NAMALWA (cell line): ENCODE results near the gene H6PD.

Source experiments
- DNase-seq: peaks from one replicate; pipeline ENCODE4 v3.0.0-alpha.2; 2015; ENCODE audit warnings: low spot score

The H6PD gene

DNA sequence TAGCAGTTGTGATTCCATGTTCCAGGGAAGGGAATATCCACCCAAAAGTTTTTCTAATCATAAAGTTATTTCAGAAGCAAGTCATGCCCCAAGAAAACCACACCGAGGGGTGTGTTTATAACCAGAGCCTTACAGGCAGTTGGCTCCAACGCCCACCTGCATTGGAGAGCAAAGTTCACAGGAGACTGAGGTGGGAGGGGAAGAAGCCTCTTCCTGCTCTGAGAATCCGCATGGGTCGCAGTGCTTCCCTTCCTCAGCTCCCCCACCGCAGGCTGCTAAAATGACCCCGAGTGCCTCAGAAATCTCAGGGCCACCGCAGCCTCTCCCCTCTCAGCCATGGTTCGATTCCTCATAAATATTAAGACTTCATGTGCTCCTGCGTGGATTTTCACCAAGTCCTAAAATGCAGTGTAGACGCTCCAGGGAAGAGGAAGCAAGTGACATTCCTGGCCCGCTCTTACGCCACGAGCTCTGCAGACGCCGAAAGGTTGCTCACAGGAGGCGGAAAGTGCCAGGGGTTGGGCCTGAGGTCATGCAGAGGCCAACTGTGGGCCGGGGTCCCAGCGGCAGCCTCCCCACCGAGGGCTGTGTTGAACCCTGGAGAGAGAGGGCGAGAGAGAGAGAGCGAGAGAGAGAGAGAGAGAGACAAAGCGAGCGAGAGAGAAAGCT lies 44.7 kb downstream of the H6PD start:
- no peak for DNase-seq

DNA sequence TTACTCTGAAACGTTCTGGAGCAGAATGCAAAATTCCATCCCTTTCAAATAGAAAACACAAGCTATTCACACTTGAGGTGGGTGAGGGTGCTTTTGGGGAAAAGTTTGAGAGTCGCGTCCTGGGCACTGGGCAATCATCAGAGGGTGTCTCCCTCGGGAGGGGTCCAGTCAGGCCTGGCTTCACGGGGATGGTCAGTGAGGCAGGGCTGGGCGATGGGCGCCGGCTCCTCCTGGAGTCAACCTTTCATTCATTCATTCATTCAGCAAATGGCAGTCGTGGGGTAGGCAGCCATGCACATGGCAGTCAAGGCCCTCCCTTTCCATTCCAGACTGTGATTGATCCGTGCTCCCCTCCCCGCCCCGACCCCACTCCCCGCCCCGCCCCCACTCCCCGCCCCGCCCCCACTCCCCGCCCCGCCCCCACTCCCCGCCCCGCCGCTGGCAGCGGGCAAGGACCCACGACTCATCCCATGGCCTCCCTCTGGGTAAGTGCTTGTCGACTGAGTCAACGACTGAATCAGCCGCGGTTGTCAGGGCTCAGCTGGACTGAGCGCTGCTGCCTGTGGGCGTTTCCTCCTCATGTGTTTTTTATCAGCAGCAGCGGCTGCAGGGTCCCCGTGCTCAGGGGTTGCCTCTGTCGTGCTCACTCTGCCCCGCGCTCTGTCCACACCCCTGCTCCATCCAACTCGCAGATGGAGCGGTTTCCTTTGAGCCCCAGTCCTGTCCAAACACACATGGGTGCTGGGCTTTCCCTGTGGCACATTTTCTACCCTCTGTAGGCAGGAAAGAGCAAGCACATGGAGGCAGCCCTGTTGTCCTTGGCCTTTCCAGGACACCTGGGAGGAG lies 45.7 kb downstream of the H6PD start:
- no peak for DNase-seq

DNA sequence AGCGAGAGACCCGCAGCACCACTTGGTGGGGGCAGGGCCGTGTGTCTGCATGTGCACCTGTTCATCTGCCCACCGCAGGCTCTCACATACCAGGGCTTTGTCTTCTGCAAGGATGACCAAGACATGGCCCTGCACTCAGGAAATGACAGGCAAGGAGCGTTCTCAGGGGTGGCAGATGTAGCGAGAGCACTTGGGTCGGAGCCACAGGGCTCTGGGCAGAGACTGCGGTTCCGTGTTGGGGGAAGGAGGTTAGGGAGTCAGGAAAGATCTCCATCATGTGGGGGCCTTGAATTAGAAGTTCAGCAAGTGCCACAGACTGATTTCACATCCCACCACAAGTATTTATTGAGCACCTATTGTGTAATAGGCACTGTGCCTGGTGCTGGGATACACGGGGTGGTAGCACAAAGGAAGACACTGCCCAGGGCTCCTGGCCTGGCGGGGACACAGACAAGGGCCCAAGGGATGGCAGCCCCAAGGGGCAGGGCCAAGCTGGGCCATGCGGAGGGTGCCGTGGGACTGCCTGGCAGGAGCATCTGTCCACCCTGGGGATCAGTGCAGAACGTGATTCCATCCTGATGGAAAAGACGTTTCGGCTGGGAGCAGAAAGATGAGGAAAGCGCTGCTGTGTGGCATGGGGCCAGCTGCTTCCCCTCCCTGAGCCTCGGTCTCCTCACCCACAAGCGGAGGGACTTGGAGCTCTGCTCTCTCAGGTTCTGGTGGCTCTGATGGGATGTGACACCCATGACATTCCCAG lies 46.7 kb downstream of the H6PD start:
- no peak for DNase-seq

DNA sequence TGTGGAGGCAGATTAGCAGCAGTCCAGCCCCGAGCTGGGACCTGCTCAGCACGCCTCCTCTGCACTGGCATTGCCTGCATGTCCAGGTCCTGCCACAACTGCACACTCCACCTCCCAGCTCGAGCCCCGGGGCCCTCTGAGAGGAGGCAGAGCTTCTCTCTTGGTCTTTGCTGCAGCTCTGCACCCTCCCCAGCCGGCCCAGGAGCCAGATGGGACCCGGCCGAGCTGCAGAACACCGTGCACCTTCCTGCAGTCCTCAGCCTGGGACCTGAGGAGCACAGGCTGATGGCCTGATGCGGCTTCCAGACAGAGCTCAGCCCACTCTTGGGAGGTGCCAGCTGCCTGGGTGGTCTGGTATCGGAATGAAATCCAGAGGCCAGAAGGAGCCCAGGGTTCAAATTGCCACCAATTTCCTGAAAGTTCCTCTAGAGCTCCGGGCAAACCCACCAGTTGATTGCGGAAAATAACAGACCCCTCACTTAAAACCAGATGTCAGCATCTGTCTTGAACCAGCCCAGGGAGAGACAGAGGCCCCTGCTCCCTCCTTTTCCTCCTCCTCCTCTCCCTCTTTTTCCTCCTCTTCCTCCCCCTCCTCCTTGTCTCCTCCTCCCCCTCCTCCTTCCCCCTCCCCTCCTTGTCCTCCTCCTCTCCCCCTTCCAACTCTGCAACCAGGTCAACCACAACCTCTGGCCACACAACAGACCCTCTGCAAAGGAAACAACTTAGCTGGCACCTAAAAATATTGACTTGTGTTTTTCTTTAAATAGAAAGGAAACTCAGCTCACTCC lies 47.5 kb downstream of the H6PD start:
- no peak for DNase-seq

DNA sequence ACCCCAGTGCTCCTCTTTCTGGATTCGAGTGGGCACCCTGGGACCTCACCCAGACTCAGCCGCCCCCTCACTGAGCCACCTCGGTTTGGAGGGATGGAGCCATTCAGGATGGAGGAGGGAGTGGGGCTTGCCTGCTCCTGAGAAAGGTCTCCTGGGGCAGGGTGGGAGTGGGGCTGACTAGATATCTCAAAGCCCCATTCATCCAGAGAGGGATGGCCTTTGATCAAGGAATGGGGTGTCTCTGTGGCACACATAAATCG lies 48.1 kb downstream of the H6PD start:
- no peak for DNase-seq

DNA sequence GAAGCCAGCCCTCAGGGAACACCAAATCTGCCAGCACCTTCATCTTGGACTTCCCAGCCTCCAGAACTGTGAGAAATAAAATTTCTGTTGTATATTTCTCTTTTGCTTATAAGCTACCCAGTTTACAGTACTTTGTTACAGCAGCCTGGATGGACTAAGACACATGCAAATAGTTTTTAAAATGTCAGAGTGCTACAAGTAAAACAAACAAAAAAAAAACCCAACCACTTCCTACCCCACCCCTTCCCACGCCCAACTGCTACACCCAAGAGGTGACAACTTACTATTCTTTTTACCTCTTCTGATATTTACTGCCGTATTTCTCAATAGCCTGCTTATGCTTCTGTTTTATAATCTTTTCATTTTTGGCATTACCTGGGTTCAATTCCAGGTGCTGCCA lies 49.5 kb downstream of the H6PD start:
- DNase-seq: no peak

DNA sequence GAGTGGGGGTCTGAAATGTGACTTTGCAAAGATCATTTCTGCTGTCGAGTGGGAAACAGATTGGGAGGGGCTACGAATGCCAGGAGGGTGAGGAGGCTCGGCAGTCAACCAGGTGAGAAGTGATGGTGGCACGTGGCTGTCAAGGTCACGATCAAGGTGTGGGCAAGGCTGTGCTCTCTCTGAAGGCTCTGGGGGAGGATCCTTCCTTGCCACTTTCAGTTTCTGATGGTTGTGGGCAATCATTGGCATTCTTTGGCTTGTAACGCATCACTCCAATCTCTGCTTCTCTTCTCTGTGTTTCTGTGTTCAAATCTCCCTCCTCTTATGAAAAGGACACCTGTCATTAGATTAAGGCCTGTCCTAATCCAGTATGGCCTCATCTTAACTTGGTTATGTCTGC lies 52.0 kb downstream of the H6PD start:
- no peak for DNase-seq

DNA sequence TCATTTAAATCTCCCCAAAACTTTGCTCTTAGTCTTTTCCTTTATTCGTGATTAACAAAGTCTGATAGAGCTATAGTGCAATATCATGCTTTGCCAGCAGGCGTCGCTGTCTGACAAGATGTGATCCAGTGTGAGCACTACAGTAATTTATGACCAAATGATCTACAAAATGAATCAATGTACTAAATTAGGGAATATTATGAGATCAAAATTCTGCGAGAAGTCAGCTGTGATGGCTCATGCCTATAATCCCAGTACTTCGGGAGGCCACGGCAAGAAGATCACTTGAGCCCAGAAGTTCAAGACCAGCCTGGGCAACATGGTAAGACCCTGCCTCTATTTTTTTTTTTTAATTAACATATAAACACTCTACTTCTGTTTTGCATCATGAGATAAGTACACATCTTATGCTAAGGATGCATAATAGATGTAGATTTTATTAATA lies 54.5 kb downstream of the H6PD start:
- DNase-seq: peak; percentile 91

DNA sequence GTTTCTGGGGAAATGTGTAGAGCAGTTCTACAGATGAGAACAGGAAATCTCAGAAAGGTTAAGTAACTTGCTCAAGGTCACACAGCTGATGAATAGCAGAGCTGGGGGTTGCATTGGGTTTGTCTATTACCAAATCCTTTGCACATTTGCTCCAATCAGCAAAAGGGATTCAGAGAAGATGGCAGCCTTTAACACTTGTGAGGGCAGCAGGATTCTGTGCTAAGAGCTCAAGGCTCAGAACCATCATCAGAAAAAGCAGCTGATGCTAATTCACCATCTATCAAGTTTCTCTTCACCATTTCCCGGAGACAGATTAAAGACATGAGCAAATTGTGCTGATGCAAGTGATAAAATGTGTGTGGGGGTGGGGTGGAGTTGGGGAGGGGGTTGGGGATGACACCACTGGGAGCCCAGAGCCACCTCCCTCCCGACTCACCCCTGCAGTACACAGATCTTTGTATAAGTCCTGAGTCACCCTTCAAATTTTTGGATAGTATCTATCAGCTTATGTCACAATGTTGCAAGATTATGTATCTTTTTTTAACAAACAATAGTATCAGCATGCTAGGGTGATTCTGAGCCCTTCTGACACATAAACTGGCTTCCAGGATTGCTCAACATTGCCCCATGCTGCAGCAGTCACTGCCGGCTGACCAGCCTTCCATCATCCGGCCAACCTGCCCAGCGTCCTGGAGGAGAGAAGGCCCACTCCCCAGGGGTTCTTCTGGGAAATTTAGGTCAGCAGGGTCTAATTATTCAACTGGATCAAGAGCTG lies 55.3 kb downstream of the H6PD start:
- DNase-seq: no peak

DNA sequence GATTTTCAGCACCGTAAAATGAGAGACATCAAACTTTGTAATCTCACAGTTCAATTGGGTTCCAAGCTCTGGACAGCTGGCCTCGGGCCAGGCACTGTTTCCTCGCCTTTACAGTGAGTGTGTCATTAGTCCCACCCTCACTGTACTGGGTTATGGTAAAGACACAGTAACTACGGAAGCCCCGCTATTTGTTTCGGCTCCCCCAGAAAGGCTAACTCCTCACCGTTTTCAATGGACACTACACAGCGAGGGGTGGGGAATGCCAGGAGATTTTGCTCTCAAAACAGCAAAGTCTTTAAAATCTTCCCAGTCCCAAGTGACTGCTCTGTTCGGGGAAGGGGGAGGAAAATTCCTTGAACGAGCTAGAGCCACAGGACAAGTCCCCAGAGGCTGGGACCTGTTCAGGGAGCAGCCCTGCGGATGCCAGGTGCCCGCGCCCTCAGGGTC lies 57.4 kb downstream of the H6PD start:
- no peak for DNase-seq

DNA sequence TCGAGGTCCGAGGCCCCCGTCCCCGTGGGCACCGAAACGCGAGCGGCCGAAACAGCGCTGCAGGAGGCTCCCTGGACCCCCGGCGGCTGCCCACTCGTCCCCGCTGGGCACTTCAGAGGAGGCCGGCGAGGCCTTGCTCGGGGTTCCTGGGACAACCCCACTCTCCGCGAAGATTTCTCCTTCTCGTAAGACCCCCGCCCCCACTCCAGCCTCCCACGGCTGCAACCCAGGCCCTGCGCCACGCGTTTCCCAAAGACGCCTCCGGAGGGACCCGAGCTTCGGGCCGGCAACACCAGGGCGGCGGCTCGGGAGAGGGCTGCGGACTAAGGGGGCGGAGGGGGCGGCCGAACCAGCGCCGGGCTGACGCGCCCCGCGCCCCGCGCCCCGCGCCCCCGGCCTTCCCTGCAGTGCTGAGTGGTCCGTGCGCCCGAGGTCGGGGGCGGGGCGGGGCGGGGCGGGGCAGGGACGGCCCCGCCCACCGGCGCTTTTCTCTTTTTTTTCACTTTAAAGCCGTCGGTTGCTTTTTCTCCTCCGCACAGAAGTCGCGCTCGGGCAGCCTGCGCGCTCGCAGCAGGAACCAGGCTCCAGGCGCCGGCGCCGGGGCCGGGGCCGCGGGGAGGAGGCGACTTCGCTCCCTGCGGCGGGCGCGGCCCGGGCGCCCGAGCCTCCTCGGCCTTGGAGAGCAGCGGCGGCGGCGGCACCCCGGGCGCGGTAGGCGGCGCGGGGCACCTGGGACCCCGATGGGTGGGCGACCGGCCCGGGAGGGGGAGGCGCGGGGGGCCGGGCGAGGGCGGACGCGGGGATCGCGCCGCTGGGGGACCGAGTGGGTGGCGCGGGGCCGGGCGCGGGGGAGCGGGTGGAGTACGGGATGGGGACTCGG lies 58.0 kb downstream of the H6PD start, which contains the start of gene SPSB1:
Gene SPSB1 (plus strand): TSS at position 534 of the 880 bp plus-strand sequence. CDS start 62,998 bp downstream, outside the sequence.
- DNase-seq: peak; percentile 67

DNA sequence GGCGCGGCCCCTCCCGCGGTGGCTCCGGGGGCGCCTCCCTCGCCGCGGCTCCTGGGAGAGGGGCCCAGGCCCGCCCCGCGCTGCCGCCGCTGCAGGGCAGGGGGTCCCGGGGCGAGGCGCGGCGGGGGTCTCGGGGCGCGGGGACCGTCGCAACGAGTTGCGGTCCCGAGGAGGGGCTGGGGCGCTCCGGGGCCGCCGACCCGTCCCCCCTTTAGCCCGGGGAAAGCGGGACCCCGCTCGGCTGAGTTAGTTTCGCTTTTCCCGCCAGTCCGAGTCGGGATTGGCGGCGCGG lies 58.6 kb downstream of the H6PD start:
- DNase-seq: no peak

DNA sequence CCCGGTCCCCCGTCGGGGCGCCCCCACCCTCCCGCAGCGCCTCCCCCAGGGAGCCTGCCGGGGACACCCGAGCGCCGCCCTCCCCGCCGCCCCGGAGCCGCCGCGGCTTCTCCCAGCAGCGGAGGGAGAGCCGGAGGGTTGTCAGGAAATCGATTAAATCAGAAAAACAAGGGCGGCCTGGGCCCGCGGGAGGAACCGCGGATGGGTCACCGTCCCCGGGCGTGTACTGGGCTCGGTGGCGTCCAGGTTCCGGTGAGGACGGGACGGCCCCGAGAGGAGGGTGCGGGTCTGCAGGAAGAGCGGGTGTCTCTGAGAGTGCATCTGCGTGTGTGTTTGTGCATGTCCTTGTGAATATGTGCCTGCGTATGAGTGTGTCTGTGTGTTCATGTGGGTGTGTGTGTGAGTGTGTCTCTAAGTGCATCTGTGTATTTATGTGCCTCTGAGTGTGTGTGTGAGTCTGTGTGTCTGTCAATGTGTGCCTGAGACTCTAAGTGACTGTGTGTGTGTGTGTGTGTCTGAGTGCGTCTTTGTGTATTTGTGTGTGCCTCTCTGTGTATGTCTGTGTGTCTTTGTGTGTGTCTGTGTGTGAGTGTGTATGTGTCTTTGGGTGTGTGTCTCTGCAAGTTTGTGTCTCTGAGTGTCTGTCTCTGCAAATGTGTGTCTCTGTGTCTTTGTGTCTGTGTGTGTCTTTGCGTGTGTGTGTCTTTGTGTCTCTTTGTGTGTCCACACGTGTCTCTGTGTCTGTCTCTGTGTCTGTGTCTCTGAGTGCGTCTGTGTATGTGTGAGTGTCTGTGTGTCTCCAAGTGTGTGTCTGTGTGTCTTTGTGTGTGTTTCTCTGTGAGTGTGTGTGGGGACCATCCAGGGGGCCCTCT lies 59.2 kb downstream of the H6PD start:
- DNase-seq: peak; percentile 35

DNA sequence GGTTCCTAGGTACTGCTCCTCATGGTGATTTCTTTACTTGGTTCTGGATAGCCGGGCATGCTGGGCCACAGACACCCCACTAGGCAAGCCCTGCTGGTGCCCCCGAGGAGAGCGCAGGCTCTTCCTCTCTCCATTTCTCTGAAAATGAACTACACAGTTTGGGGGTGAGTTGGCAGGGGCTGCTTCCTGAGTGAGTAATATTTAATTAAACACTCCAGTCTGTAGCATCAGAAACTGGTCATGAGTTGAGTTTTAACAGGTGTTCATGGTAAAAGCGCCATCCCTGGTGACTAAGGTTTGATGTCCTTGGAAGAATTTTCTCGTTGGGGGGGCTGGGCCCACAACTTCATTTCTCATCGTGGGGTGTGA lies 59.8 kb downstream of the H6PD start:
- no peak for DNase-seq

DNA sequence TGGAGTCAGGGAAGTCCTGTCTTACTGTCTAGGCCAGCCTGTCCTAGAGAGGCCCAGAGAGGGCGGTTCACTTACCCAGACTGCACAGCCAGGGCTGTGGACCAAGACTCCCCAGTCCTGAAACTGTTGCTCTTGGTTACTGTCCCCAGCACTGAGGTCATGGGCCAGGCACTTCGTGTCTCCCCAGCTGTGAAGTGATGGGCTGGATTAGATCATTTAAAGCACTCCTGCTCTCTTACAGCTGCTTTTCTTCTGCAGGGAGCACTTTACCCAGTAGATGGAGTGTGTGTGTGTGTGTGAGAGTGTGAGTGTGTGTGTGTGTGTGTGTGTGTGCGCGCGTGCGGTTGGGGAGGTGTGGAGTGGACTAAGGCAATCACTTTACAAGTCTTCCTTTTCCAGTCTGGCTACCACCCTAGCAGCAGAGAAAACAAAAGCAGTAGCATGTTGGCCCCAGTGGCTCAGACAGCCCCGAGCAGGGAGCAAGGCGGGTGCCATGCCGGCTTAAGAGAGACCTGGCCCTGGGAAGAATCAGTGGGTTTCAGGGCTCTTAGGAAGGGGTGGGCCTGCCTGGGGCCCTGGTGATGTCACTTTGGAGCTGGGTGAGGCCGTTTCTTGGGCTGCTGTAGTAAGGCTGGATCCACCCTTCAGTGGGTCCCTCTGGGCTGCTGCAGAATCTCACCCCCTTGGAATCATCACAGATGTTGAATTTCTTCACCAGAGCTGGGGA lies 60.5 kb downstream of the H6PD start:
- DNase-seq: peak; percentile 61

DNA sequence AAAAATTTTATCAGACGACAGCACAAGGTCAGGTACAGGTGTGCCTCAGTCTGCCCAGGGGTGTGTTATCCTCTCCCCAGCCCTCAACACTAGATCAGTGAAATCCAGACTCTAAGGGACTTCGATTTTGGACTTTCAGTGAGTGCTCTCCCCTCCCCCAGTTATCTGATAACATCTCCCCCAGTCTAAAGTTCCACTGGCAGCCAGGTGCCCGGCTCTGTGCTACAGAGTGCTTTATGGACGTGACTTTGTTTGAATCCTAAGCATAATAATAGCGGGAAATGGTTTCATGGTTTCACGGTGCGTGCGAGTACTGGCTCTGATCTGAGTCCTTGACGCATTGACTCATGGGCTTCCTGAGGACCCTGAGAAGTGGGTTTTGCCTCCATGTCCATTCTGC lies 61.3 kb downstream of the H6PD start:
- DNase-seq: no peak

DNA sequence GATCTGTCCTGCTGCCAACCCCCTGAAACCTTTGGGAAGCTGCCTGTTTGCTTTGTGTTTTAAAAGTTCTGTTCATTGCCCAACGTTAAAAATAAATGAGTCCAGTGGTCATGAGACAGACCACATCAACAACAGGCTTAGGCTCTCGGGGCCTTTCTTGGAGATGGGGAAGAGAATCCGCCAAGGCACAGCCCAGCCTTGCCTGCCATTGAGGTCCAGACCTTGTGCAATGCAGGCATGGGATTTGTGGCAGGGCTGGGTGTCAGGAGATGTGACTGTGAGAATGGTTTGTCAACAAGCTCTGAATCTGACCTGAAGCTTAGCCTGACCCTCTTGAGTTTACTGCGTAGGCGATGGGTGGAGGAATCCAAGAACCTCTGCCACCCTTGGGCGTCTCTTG lies 62.3 kb downstream of the H6PD start:
- DNase-seq: no peak

DNA sequence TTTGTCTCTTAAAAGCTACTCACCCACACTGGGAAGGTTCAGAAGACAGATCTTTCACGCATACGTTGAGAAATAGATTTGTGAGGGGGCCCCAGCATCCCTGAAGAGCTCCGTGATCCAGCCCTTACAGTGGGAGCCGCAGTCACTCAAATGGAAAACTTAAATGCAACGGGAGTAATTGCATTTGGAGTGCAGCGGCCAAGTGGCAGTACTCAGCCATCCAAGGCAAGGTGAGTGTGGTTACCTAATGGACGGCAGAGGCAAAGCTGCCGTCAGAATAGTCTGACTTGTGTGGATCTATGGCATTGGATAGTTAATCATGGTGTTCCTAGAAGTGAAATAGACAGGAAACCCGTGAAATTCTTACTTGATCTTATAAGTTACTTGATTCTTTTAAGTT lies 63.3 kb downstream of the H6PD start:
- DNase-seq: no peak

DNA sequence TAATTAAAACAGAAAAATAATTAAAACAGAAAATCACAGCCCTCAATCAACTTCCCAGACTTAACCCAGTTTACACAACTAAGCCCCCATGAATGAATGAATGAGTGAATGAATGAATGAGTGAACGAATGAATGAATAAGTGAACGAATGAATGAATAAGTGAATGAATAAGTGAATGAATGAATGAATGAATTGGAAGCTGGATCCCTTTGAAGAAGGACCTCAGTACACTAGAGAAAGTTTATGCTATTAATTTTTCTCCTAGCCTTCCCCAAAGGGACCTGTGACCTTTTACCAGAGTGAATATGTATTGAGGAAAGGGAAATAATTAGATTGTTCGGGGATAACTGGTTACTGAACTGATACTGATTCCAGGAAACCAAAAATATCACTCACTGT lies 63.7 kb downstream of the H6PD start:
- no peak for DNase-seq
